HepG2 (cell line): ENCODE data around the gene HOXA1. TPM values are rescaled to one million over a fixed set of nuclear protein-coding genes. Genes with fewer than 3 reads are reported as not detected.

ENCODE experiments used
- ATAC-seq: fragments of 200-7000 bp; cut with Tn5 transposase; 3 replicates; pipeline ENCODE4 v1.9.1; 2020; ENCODE audit warnings: mild to moderate bottlenecking, moderate library complexity
- BruUV-seq: library from RNA; stranded (reverse); fragments of 400-500 nt; replicated peaks from 2 replicates; lab custom pipeline; 2021; lab: Mats Ljungman, UMichigan
- CTCF ChIA-PET: fragments of 300-600 bp; formaldehyde crosslinking; extraction: SDS; loops from one replicate; lab custom pipeline; 2021; ENCODE audit warnings: low total read pairs, inconsistent platforms, low intra/inter-chr PET ratio; lab: Yijun Ruan, JAX
- POLR2A ChIA-PET: fragments of 350-600 bp; sonication (Branson Sonifier 250); formaldehyde crosslinking; loops from one replicate; lab custom pipeline; 2020; ENCODE audit warnings: antibody characterized with exemption, inconsistent platforms; lab: Yijun Ruan, JAX
- DNase-seq: peaks from one replicate; pipeline ENCODE4 v3.0.0-alpha.2; 2015; ENCODE audit warnings: low spot score
- FAIRE-seq: peaks from 3 replicates; lab custom pipeline; 2011; peaks lifted over from hg19 to GRCh38; lab: Jason Lieb, UNC
- H2AFZ ChIP-seq: one replicate; pipeline ENCODE4 v1.6.1; 2011; ENCODE audit warnings: low read length, inconsistent platforms
- H3K27ac ChIP-seq: fragments of 300-600 bp; 3 replicates; pipeline ENCODE4 v1.8.0; 2011; ENCODE audit warnings: mixed run types, mild to moderate bottlenecking, mixed read lengths, low read length, inconsistent platforms; ENCODE audit not compliant: insufficient read depth; ENCODE audit errors: extremely low read length
- H3K27me3 ChIP-seq, 2 experiments: fragments of 200-600 bp in 1 of 2; 2 replicates in 1 of 2; 3 replicates in 1 of 2; pipeline versions ENCODE4 v1.6.0 to v1.8.0; 2011; ENCODE audit warnings: low read length in 2 of 2, mild to moderate bottlenecking in 2 of 2, moderate library complexity in 2 of 2, inconsistent platforms in 1 of 2; ENCODE audit not compliant: insufficient read depth in 2 of 2, control insufficient read depth in 1 of 2
- H3K36me3 ChIP-seq, 2 experiments: fragments of 200-600 bp in 1 of 2; replicated peaks in 1 of 2; 2 replicates in 1 of 2; 3 replicates in 1 of 2; pipeline versions ENCODE4 v1.5.1 to v1.8.0; 2011; ENCODE audit warnings: low read length in 2 of 2, inconsistent platforms in 1 of 2; ENCODE audit not compliant: insufficient read depth in 2 of 2, control insufficient read depth in 1 of 2
- H3K4me1 ChIP-seq: 2 replicates; pipeline ENCODE4 v1.5.1; 2012; ENCODE audit warnings: low read length, inconsistent platforms; ENCODE audit not compliant: insufficient read depth
- H3K4me2 ChIP-seq: 2 replicates; pipeline ENCODE4 v1.6.0; 2011; ENCODE audit warnings: low read depth, low read length, inconsistent platforms
- H3K4me3 ChIP-seq, 3 experiments: fragments of 200-600 bp in 1 of 3; sonication (generic), shearing (Covaris generic) in 1 of 3; replicated peaks in 1 of 3; 2 replicates each; pipeline ENCODE4 v1.5.1; 2011 to 2016; ENCODE audit warnings: low read length in 3 of 3, inconsistent platforms in 2 of 3, low read depth in 2 of 3, mild to moderate bottlenecking in 2 of 3, control low read depth in 1 of 3, mixed read lengths in 1 of 3; ENCODE audit not compliant: insufficient read depth in 1 of 3
- H3K79me2 ChIP-seq: one replicate; pipeline ENCODE4 v1.6.1; 2011; ENCODE audit warnings: low read length, inconsistent platforms; ENCODE audit not compliant: insufficient read depth
- H3K9ac ChIP-seq: 2 replicates; pipeline ENCODE4 v1.6.0; 2011; ENCODE audit warnings: mild to moderate bottlenecking, low read depth, low read length, inconsistent platforms; ENCODE audit not compliant: insufficient read depth
- H3K9me3 ChIP-seq: 2 replicates; pipeline ENCODE4 v1.5.1; 2012; ENCODE audit warnings: mild to moderate bottlenecking, low read length
- H4K20me1 ChIP-seq: 2 replicates; pipeline ENCODE4 v1.6.0; 2011; ENCODE audit warnings: inconsistent platforms, mild to moderate bottlenecking, low read length, moderate library complexity; ENCODE audit not compliant: insufficient read depth
- HMGA1 ChIP-seq: sonication (generic); formaldehyde crosslinking; conservative IDR thresholded peaks from 2 replicates; pipeline ENCODE4 v1.4.0; 2020; ENCODE audit warnings: missing genetic modification reagents
- MTF1 ChIP-seq: sonication (generic); formaldehyde crosslinking; IDR thresholded peaks from 2 replicates; pipeline ENCODE4 v1.5.0; 2020; ENCODE audit warnings: missing genetic modification reagents
- PRDM4 ChIP-seq: sonication (generic); formaldehyde crosslinking; IDR thresholded peaks from 2 replicates; pipeline ENCODE4 v1.9.0; 2021; ENCODE audit warnings: missing genetic modification reagents, borderline replicate concordance
- TBP ChIP-seq: sonication (generic); formaldehyde crosslinking; IDR thresholded peaks from 2 replicates; pipeline ENCODE4 v1.5.0; 2020; ENCODE audit warnings: missing genetic modification reagents
- ZFP41 ChIP-seq: sonication (generic); formaldehyde crosslinking; IDR thresholded peaks from 2 replicates; pipeline ENCODE4 v1.4.0; 2020; ENCODE audit warnings: mild to moderate bottlenecking, missing genetic modification reagents, borderline replicate concordance
- ZNF512B ChIP-seq: sonication (generic); formaldehyde crosslinking; IDR thresholded peaks from 2 replicates; pipeline ENCODE4 v1.5.1; 2020; ENCODE audit warnings: missing genetic modification reagents, mild to moderate bottlenecking, borderline replicate concordance
- ZSCAN12 ChIP-seq: sonication (generic); formaldehyde crosslinking; IDR thresholded peaks from 2 replicates; pipeline ENCODE4 v1.9.0; 2021; ENCODE audit warnings: mild to moderate bottlenecking, missing genetic modification reagents
- WGBS: methylation state at CpG from one replicate; pipeline ENCODE4 v1.1.6; 2017; ENCODE audit warnings: low lambda C conversion rate; 5-methylcytosine and 5-hydroxymethylcytosine counted together
- in situ Hi-C: cut with HindIII; loops from 2 replicates; pipeline ENCODE4 v1.10.0; 2017; ENCODE audit warnings: low pct_unique_long_range_greater_than_20kb; ENCODE audit not compliant: extremely low pct_ligation_motif_present
- intact Hi-C: fragments of 100-400 bp; cut with micrococcal nuclease; formaldehyde crosslinking; loops from one replicate; pipeline ENCODE4 v1.10.0; 2022; ENCODE audit not compliant: unreplicated experiment
- polyA plus RNA-seq, 8 experiments: library from polyadenylated mRNA; depleted of rRNA in 3 of 8; stranded (reverse) in 7 of 8; unstranded in 1 of 8; fragments of >200 nt; fragmentation: Illumina TruSeq in 4 of 8; extraction: Trizol in 4 of 8; gene quantifications; 2 replicates each; pipeline versions ENCODE4 v1.2.1 to v1.2.3, GENCODE V29; 2011 to 2016; ENCODE audit warnings: low read depth in 4 of 8, missing spikeins in 1 of 8, mixed read lengths in 1 of 8; ENCODE audit not compliant: insufficient read depth in 1 of 8
- total RNA-seq, 5 experiments: library from RNA; depleted of rRNA; stranded (reverse); fragments of >200 nt; fragmentation: Illumina TruSeq; extraction: Trizol; gene quantifications; 2 replicates each; pipeline ENCODE4 v1.2.3, GENCODE V29; 2016; ENCODE audit warnings: low read depth in 1 of 5

Gene HOXA1
- total and polyA plus RNA-seq, 2 of the 13 experiments (the other 11 are each of a cell fraction or from before 2014, with no cell fraction given): 0.18 to 0.20 TPM

DNA sequence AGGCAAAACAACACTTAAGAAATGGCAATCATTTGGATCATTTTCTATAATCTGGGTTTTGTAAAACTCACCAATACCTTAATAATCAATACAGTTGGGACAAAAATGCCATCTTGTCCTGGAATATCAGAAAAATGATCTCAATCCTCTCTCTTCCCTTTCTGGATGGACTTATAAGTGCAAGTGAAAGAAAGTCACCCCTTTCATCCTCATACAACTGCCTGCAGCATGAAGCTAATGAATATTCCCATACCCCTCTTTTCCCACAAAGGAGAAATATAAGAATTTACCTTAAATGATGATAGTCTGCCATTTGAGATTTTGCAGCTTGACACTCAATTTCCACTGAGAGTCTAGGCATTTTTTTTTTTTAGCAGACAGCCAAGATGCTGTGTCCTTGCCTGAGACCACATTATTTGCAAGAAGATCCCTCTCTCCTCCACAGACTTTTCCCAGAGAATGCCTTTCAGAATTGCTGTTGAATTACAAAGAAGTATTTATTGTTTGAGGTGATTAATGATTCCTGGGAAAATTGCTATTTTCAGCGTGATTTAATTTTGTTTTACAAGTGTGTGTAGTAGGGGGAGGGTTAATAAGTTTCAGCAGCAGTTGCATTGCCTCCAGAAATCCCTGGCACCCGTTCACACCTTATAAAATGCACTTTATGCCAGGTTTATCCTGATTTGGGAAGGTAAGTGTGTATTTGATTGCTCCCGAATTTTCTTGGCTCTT lies 31.0 kb upstream of the HOXA1 start:
- TF ChIP-seq HMGA1 (CRISPR knock-in tag): no peak
- FAIRE-seq (no peak), DNase-seq (no peak), ATAC-seq (no peak)
- no peak overlapping the region for H2AFZ ChIP-seq
- H3K4me3 ChIP-seq: no peak overlapping the region
- H4K20me1 ChIP-seq: no peaks in the 10 kb centered on the region
- H3K9ac ChIP-seq: no peak overlapping the region
- no peaks in the 10 kb centered on the region for H3K9me3 ChIP-seq
- no peak overlapping the region for H3K27ac ChIP-seq
- POLR2A ChIA-PET: no interaction called here
- in situ Hi-C loops: no loop called here
- H3K27me3 ChIP-seq: no peaks in the 10 kb centered on the region; a peak in 1 of 5 replicates
- BruUV-seq: no TSS peak
- 85% methylated on average over 3 of the region's 3 CpGs for WGBS
- H3K79me2 ChIP-seq: peaks cover 17% of the 10 kb centered on the region
- H3K4me1 ChIP-seq: peaks cover 76% of the 10 kb centered on the region
- CTCF ChIA-PET: no interaction called here
- H3K4me2 ChIP-seq: no peak overlapping the region
- peaks cover 0 to 8% of the 10 kb centered on the region in 2 experiments; a peak in 1 of 5 replicates for H3K36me3 ChIP-seq
- intact Hi-C loops: no loop called here

DNA sequence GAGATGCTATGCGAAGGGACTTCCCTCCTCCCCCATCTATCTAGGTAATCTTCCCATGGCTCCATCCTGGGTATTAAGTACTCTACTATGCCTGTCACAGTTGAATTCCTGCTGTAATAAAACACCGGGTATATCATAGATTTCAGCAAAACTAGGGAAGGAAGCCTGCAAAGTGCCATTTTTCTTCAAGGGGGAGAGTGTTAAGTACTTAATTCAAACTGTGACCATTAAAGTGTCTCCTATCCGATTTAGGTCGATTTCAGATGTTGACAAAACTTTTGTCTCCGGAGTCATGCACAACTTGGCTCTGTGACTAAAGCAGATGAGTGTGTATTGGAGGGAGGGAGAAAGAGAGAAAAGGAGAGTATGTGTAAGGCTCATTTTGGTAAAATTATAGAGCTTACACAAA lies 30.2 kb upstream of the HOXA1 start:
- no TSS peak for BruUV-seq
- in situ Hi-C loops (no loop called here), intact Hi-C loops (no loop called here)
- Histone ChIP-seq H4K20me1 (no peaks in the 10 kb centered on the region), H3K4me1 (peaks cover 71% of the 10 kb centered on the region), H3K36me3 (peaks cover 0 to 8% of the 10 kb centered on the region in 2 experiments; a peak in 1 of 5 replicates), H3K4me2 (no peak overlapping the region), H3K9me3 (no peaks in the 10 kb centered on the region), H2AFZ (no peak overlapping the region), H3K79me2 (peaks cover 25% of the 10 kb centered on the region), H3K27me3 (no peaks in the 10 kb centered on the region; a peak in 1 of 5 replicates), H3K27ac (no peak overlapping the region), H3K9ac (no peak overlapping the region), H3K4me3 (no peak overlapping the region)
- ChIA-PET POLR2A (no interaction called here), CTCF (no interaction called here)
- ATAC-seq: no peak
- DNase-seq: no peak
- FAIRE-seq: no peak
- 86% methylated on average over 5 of the region's 5 CpGs for WGBS
- TF ChIP-seq TBP (no peak), ZNF512B (no peak), PRDM4 (CRISPR knock-in tag) (no peak), MTF1 (no peak), ZSCAN12 (CRISPR knock-in tag) (no peak), ZFP41 (no peak)
